ENCODE results near the gene AGPAT2.

DNA sequence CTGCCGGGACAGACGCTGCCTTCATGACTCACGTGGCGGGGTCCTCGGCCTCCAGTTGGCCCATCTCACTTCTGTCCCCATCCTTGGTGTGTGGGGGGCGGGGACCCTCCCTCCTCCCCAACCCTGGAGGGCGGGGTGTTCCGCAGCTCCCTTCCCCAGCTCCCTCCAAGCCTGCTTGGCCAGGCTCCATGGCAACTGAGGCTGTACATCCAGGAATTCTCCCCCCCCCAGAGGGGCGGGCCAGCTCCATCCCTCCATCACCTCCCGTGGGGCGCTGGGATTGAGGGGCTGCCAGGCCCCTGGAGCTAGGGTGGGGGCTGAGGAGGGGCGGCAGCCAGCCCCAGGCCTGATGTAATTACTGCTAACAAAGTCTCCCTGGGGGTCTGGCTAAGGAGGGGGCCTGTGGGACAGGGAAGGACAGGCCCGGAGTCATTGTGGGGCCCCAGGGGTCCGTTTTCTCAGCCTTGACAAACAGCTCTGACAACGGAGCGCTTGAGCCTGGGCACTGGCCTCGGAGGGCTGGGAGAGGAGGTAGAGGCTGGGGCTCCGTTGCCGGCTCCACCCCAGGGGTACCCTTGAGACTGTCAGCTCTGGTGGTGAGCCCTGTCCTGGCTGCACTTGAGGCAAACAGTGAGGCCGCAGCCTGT, 33.1 kb upstream of the AGPAT2 start:
- no peak for TF ChIP-seq JUND (IDR thresholded peaks at IDR 0.05)
- TF ChIP-seq, protein P1, sequence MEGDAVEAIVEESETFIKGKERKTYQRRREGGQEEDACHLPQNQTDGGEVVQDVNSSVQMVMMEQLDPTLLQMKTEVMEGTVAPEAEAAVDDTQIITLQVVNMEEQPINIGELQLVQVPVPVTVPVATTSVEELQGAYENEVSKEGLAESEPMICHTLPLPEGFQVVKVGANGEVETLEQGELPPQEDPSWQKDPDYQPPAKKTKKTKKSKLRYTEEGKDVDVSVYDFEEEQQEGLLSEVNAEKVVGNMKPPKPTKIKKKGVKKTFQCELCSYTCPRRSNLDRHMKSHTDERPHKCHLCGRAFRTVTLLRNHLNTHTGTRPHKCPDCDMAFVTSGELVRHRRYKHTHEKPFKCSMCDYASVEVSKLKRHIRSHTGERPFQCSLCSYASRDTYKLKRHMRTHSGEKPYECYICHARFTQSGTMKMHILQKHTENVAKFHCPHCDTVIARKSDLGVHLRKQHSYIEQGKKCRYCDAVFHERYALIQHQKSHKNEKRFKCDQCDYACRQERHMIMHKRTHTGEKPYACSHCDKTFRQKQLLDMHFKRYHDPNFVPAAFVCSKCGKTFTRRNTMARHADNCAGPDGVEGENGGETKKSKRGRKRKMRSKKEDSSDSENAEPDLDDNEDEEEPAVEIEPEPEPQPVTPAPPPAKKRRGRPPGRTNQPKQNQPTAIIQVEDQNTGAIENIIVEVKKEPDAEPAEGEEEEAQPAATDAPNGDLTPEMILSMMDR (IDR thresholded peaks at IDR 0.05), result no peak
- no peak for TF ChIP-seq SMC3 (IDR thresholded peaks at IDR 0.05; ENCODE audit: low read depth, low read length)
- TF ChIP-seq, protein P2, sequence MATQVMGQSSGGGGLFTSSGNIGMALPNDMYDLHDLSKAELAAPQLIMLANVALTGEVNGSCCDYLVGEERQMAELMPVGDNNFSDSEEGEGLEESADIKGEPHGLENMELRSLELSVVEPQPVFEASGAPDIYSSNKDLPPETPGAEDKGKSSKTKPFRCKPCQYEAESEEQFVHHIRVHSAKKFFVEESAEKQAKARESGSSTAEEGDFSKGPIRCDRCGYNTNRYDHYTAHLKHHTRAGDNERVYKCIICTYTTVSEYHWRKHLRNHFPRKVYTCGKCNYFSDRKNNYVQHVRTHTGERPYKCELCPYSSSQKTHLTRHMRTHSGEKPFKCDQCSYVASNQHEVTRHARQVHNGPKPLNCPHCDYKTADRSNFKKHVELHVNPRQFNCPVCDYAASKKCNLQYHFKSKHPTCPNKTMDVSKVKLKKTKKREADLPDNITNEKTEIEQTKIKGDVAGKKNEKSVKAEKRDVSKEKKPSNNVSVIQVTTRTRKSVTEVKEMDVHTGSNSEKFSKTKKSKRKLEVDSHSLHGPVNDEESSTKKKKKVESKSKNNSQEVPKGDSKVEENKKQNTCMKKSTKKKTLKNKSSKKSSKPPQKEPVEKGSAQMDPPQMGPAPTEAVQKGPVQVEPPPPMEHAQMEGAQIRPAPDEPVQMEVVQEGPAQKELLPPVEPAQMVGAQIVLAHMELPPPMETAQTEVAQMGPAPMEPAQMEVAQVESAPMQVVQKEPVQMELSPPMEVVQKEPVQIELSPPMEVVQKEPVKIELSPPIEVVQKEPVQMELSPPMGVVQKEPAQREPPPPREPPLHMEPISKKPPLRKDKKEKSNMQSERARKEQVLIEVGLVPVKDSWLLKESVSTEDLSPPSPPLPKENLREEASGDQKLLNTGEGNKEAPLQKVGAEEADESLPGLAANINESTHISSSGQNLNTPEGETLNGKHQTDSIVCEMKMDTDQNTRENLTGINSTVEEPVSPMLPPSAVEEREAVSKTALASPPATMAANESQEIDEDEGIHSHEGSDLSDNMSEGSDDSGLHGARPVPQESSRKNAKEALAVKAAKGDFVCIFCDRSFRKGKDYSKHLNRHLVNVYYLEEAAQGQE (IDR thresholded peaks at IDR 0.05; ENCODE audit: low read depth, low read length), result no peak
- TF ChIP-seq, protein P3, sequence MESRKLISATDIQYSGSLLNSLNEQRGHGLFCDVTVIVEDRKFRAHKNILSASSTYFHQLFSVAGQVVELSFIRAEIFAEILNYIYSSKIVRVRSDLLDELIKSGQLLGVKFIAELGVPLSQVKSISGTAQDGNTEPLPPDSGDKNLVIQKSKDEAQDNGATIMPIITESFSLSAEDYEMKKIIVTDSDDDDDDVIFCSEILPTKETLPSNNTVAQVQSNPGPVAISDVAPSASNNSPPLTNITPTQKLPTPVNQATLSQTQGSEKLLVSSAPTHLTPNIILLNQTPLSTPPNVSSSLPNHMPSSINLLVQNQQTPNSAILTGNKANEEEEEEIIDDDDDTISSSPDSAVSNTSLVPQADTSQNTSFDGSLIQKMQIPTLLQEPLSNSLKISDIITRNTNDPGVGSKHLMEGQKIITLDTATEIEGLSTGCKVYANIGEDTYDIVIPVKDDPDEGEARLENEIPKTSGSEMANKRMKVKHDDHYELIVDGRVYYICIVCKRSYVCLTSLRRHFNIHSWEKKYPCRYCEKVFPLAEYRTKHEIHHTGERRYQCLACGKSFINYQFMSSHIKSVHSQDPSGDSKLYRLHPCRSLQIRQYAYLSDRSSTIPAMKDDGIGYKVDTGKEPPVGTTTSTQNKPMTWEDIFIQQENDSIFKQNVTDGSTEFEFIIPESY (IDR thresholded peaks at IDR 0.05; ENCODE audit: borderline replicate concordance, low read depth), result no peak
- TF ChIP-seq POLR2AphosphoS5 (IDR thresholded peaks at IDR 0.05; ENCODE audit: low read depth, low read length), result no peak
- no peak for TF ChIP-seq RCOR1 (IDR thresholded peaks at IDR 0.05; ENCODE audit: low read length)
- no peak for TF ChIP-seq ELF1 (IDR thresholded peaks at IDR 0.05)
- no peak for TF ChIP-seq EZH2phosphoT487 (IDR thresholded peaks at IDR 0.05; ENCODE audit: borderline replicate concordance, low read depth)
- TF ChIP-seq CHD2 (IDR thresholded peaks at IDR 0.05; ENCODE audit: low read length, partially characterized antibody), result no peak
- no peak for TF ChIP-seq EP300 (IDR thresholded peaks at IDR 0.05; ENCODE audit: borderline replicate concordance in 1 of 2, low read depth in 1 of 2, low read length in 1 of 2)
